GM10847 (cell line): ENCODE data around the gene SEC61B.

Source experiments
- POLR2A ChIP-seq: IDR thresholded peaks from 2 replicates; pipeline ENCODE4 v1.6.1; 2011; ENCODE audit not compliant: insufficient read length; ENCODE audit errors: extremely low read depth

Gene SEC61B

DNA sequence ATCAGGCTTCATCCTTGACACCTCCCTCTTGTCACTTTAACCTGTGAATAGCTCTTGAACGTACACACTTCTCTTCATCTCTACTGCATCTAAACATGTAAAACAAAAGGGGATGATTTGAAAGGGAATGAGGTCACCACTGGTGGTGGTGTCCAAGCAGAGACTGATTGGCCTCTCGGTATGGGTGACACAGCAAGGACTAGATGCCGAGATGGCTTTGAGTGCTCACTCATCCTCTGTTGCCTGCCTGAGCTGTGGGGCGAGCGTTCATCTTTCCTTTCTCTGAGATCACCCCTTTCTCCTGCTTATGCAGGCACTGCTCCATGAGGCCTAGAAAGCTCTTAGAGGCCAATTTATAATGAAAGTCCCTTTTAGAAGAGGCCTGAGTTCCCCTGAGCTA is 51.9 kb downstream of the SEC61B start:
- TF ChIP-seq POLR2A, result no peak

DNA sequence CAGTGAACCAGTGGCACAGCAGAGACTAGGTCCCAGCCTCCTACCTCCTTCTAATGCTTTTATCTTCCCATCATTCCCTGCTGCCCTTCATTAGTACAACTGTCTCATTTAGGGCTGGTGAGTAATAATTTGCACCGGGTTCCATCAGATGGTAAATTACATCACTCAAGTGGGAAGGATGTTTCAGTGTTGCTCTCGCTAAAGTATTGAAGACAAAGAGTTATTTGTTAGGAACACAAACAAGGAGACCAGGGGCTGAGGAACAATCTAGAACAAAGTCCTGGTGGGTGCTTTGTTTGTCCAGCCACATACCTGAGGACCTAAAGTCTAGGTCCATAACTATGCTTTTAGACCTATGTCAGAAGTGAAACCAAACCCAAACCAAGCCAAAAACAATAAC is 52.4 kb downstream of the SEC61B start:
- no peak for TF ChIP-seq POLR2A
